ENCODE measurements around the gene MALL. TPM values are rescaled to one million over a fixed set of nuclear protein-coding genes. Genes with fewer than 3 reads are reported as not detected.
"Not testable (repeated sequence)": the region's sequence is repeated elsewhere in the genome, so short reads cannot be mapped to it uniquely, and the experiment has no call there.

Gene MALL
- total and polyA plus RNA-seq, 2 of the 13 experiments (the other 11 are each of a cell fraction or from before 2014, with no cell fraction given), result not detected

GRCh38 chr2:110068153-110068552 is 47.5 kb downstream of the MALL start:
- ATAC-seq; POLR2A ChIA-PET; H3K79me2 ChIP-seq (ENCODE audit: insufficient read depth, low read length); BruUV-seq (replicated peaks); H4K20me1 ChIP-seq (ENCODE audit: insufficient read depth, low read length); DNase-seq (ENCODE audit: low spot score); H3K4me2 ChIP-seq (ENCODE audit: low read depth, low read length); in situ Hi-C loops (cut with HindIII; ENCODE audit: extremely low pct_ligation_motif_present, low pct_unique_long_range_greater_than_20kb); FAIRE-seq; H3K27ac ChIP-seq (ENCODE audit: extremely low read length, insufficient read depth, low read length); H2AFZ ChIP-seq (ENCODE audit: low read length); H3K4me3 ChIP-seq (replicated peaks in 1 of 3; ENCODE audit: insufficient read depth in 1 of 3, low read depth in 2 of 3, low read length in 3 of 3); intact Hi-C loops (cut with micrococcal nuclease; ENCODE audit: unreplicated experiment); H3K27me3 ChIP-seq (ENCODE audit: control insufficient read depth in 1 of 2, insufficient read depth in 2 of 2, low read length in 2 of 2); H3K9me3 ChIP-seq (ENCODE audit: low read length); CTCF ChIA-PET (ENCODE audit: low intra/inter-chr PET ratio, low total read pairs); H3K4me1 ChIP-seq (ENCODE audit: insufficient read depth, low read length); H3K36me3 ChIP-seq (replicated peaks in 1 of 2; ENCODE audit: control insufficient read depth in 1 of 2, insufficient read depth in 2 of 2, low read length in 2 of 2); H3K9ac ChIP-seq (ENCODE audit: insufficient read depth, low read depth, low read length): not testable (repeated sequence)
- 49% methylated on average over 3 of the region's 3 CpGs for WGBS (ENCODE audit: low lambda C conversion rate)

GRCh38 chr2:110062332-110062731 is 53.3 kb downstream of the MALL start:
- POLR2A ChIA-PET; H3K4me1 ChIP-seq (ENCODE audit: insufficient read depth, low read length); H3K36me3 ChIP-seq (replicated peaks in 1 of 2; ENCODE audit: control insufficient read depth in 1 of 2, insufficient read depth in 2 of 2, low read length in 2 of 2); H3K27me3 ChIP-seq (ENCODE audit: control insufficient read depth in 1 of 2, insufficient read depth in 2 of 2, low read length in 2 of 2); ATAC-seq; H3K4me2 ChIP-seq (ENCODE audit: low read depth, low read length); in situ Hi-C loops (cut with HindIII; ENCODE audit: extremely low pct_ligation_motif_present, low pct_unique_long_range_greater_than_20kb); H3K79me2 ChIP-seq (ENCODE audit: insufficient read depth, low read length); H3K9me3 ChIP-seq (ENCODE audit: low read length); H2AFZ ChIP-seq (ENCODE audit: low read length); H3K27ac ChIP-seq (ENCODE audit: extremely low read length, insufficient read depth, low read length); DNase-seq (ENCODE audit: low spot score); FAIRE-seq; CTCF ChIA-PET (ENCODE audit: low intra/inter-chr PET ratio, low total read pairs); H3K4me3 ChIP-seq (replicated peaks in 1 of 3; ENCODE audit: insufficient read depth in 1 of 3, low read depth in 2 of 3, low read length in 3 of 3); BruUV-seq (replicated peaks); H4K20me1 ChIP-seq (ENCODE audit: insufficient read depth, low read length); H3K9ac ChIP-seq (ENCODE audit: insufficient read depth, low read depth, low read length); intact Hi-C loops (cut with micrococcal nuclease; ENCODE audit: unreplicated experiment): not testable (repeated sequence)
- WGBS (ENCODE audit: low lambda C conversion rate), result 100% methylated on average over 2 of the region's 3 CpGs

- FAIRE-seq; H3K4me2 ChIP-seq (ENCODE audit: low read depth, low read length); H2AFZ ChIP-seq (ENCODE audit: low read length); ATAC-seq; DNase-seq (ENCODE audit: low spot score); H3K9ac ChIP-seq (ENCODE audit: insufficient read depth, low read depth, low read length); intact Hi-C loops (cut with micrococcal nuclease; ENCODE audit: unreplicated experiment); H3K4me3 ChIP-seq (replicated peaks in 1 of 3; ENCODE audit: insufficient read depth in 1 of 3, low read depth in 2 of 3, low read length in 3 of 3); POLR2A ChIA-PET; H3K27me3 ChIP-seq (ENCODE audit: control insufficient read depth in 1 of 2, insufficient read depth in 2 of 2, low read length in 2 of 2); CTCF ChIA-PET (ENCODE audit: low intra/inter-chr PET ratio, low total read pairs); H3K36me3 ChIP-seq (replicated peaks in 1 of 2; ENCODE audit: control insufficient read depth in 1 of 2, insufficient read depth in 2 of 2, low read length in 2 of 2); H4K20me1 ChIP-seq (ENCODE audit: insufficient read depth, low read length); H3K79me2 ChIP-seq (ENCODE audit: insufficient read depth, low read length); H3K27ac ChIP-seq (ENCODE audit: extremely low read length, insufficient read depth, low read length); in situ Hi-C loops (cut with HindIII; ENCODE audit: extremely low pct_ligation_motif_present, low pct_unique_long_range_greater_than_20kb); H3K9me3 ChIP-seq (ENCODE audit: low read length); BruUV-seq (replicated peaks); H3K4me1 ChIP-seq (ENCODE audit: insufficient read depth, low read length): not testable (repeated sequence)
- 94% methylated on average over 2 of the region's 2 CpGs for whole genome bisulfite sequencing (ENCODE audit: low lambda C conversion rate)
These were observed 55.1 kb downstream of the MALL start for GRCh38 chr2:110060550-110060949.

GRCh38 chr2:110059694-110060358 is 55.8 kb downstream of the MALL start:
- H3K27me3 ChIP-seq (ENCODE audit: control insufficient read depth in 1 of 2, insufficient read depth in 2 of 2, low read length in 2 of 2); H3K4me1 ChIP-seq (ENCODE audit: insufficient read depth, low read length); H3K4me3 ChIP-seq (replicated peaks in 1 of 3; ENCODE audit: insufficient read depth in 1 of 3, low read depth in 2 of 3, low read length in 3 of 3); H2AFZ ChIP-seq (ENCODE audit: low read length); H4K20me1 ChIP-seq (ENCODE audit: insufficient read depth, low read length); H3K4me2 ChIP-seq (ENCODE audit: low read depth, low read length); in situ Hi-C loops (cut with HindIII; ENCODE audit: extremely low pct_ligation_motif_present, low pct_unique_long_range_greater_than_20kb); CTCF ChIA-PET (ENCODE audit: low intra/inter-chr PET ratio, low total read pairs); H3K9ac ChIP-seq (ENCODE audit: insufficient read depth, low read depth, low read length); FAIRE-seq; POLR2A ChIA-PET; H3K79me2 ChIP-seq (ENCODE audit: insufficient read depth, low read length); DNase-seq (ENCODE audit: low spot score); H3K36me3 ChIP-seq (replicated peaks in 1 of 2; ENCODE audit: control insufficient read depth in 1 of 2, insufficient read depth in 2 of 2, low read length in 2 of 2); H3K9me3 ChIP-seq (ENCODE audit: low read length); BruUV-seq (replicated peaks); intact Hi-C loops (cut with micrococcal nuclease; ENCODE audit: unreplicated experiment); H3K27ac ChIP-seq (ENCODE audit: extremely low read length, insufficient read depth, low read length): not testable (repeated sequence)
- WGBS (ENCODE audit: low lambda C conversion rate), result no CpG with 5 or more reads among the region's 1 CpG
- ATAC-seq, result peak; percentile 50
